Adrenal gland (tissue), 12 donors: ENCODE results near the gene ICAM5. TPM values are rescaled to one million over a fixed set of nuclear protein-coding genes. Genes with fewer than 3 reads are reported as not detected.

Experiments
- DNase-seq, 7 donors: peaks; one replicate each; pipeline ENCODE4 v3.0.0-alpha.2; 2019 to 2020
- H3K27ac ChIP-seq, 5 donors: fragments of 200-600 bp; sonication (generic) in 4 of 5; 1 replicate in 3 of 5; 2 replicates in 2 of 5; pipeline versions ENCODE4 v1.5.1 to v1.8.0; 2016 to 2020; ENCODE audit warnings: mild to moderate bottlenecking in 1 of 5
- H3K27me3 ChIP-seq: fragments of 200-600 bp; 2 replicates; pipeline ENCODE4 v1.8.0; 2021
- H3K36me3 ChIP-seq, 2 donors: fragments of 200-600 bp; replicated peaks in 1 of 2; 1 replicate in 1 of 2; 2 replicates in 1 of 2; pipeline versions ENCODE4 v1.5.1 to v1.8.0; 2018 to 2022
- H3K4me1 ChIP-seq, 2 donors: fragments of 200-600 bp; replicated peaks in 1 of 2; 1 replicate in 1 of 2; 2 replicates in 1 of 2; pipeline versions ENCODE4 v1.5.1 to v1.8.0; 2018 to 2021
- H3K4me3 ChIP-seq, 4 donors: fragments of 200-600 bp; sonication (generic) in 3 of 4; one replicate each; pipeline ENCODE4 v1.5.1; 2016 to 2018
- H3K9me3 ChIP-seq, 3 donors: fragments of 200-600 bp; sonication (generic) in 1 of 3; replicated peaks in 1 of 3; 1 replicate in 2 of 3; 2 replicates in 1 of 3; pipeline versions ENCODE4 v1.5.1 to v1.8.0; 2016 to 2021
- CTCF ChIP-seq, 6 experiments: fragments of 450-650 bp in 4 of 6; fragments of 200-600 bp in 2 of 6; sonication (generic) in 1 of 6; IDR thresholded peaks; 1 replicate in 5 of 6; 2 replicates in 1 of 6; pipeline versions ENCODE4 v1.5.1 to v1.8.0; 2016 to 2021; ENCODE audit warnings: antibody characterized with exemption in 6 of 6, mild to moderate bottlenecking in 2 of 6, moderate library complexity in 1 of 6
- POLR2A ChIP-seq, 2 donors: fragments of 450-650 bp; IDR thresholded peaks; one replicate each; pipeline ENCODE4 v1.6.1; 2017; ENCODE audit warnings: antibody characterized with exemption in 2 of 2, mild to moderate bottlenecking in 2 of 2, moderate library complexity in 1 of 2
- WGBS, 4 donors: extraction: QIAGEN DNeasy Blood & Tissue Kit in 2 of 4; methylation state at CpG; one replicate each; pipeline versions ENCODE4 v1.1.5 to v1.1.7; 2013 to 2017; 5-methylcytosine and 5-hydroxymethylcytosine counted together
- intact Hi-C, 2 donors: fragments of 100-400 bp; cut with DNase I; formaldehyde crosslinking; loops; one replicate each; pipeline versions ENCODE4 v1.14.1 to v1.15.0; 2022 to 2023
- polyA plus RNA-seq, 3 donors: library from polyadenylated mRNA; stranded (reverse); fragments of 200-250 nt in 2 of 3; fragments of 350-450 nt in 1 of 3; fragmentation: Illumina TruSeq in 1 of 3; extraction: RNeasy Lipid Tissue Mini Kit (QIAGEN cat#74804) in 1 of 3; gene quantifications; one replicate each; pipeline ENCODE4 v1.2.3, GENCODE V29; 2013 to 2014
- total RNA-seq, 9 donors: library from RNA; depleted of rRNA in 4 of 9; stranded (reverse); fragments of >200 nt in 4 of 9; fragments of 120-200 nt in 1 of 9; fragmentation: NEBNext Ultra II Directional in 1 of 9; extraction: Animal tissue kit (Norgen Biotek cat#: 25700) in 1 of 9; gene quantifications; one replicate each; pipeline versions ENCODE4 v1.1.0 to v1.2.4, GENCODE V29; 2013 to 2023
- donor health status: healthy with polysubstance abuse.
- donor health status: Bipolar disorder and iron deficiency.
- donor health status: DM: yes; HTN: yes; CAD: no.
- donor health status: DM: no; HTN: no; CAD: no.
- donor health status: DM: no; HTN: no; CAD: no.
- donor health status: DM: yes; HTN: yes; CAD: no.

The ICAM5 gene
- total and polyA plus RNA-seq, 12 donors, result 0.06 to 2.2 (median 0.49) TPM; not detected in 3

GRCh38 chr19:10321874-10322835 lies 32.4 kb downstream of the ICAM5 start:
- TF ChIP-seq POLR2A (IDR thresholded peaks at IDR 0.05), result no peak
- no peak for TF ChIP-seq CTCF (IDR thresholded peaks at IDR 0.05)
- WGBS, 4 donors, result 95 to 96% (median 96%) methylated on average over 9 to 19 of the region's 19 CpGs
- no peaks in the 10 kb centered on the region for H3K4me1 ChIP-seq
- H3K27me3 ChIP-seq, result no peaks in the 10 kb centered on the region
- no peak overlapping the region for H3K4me3 ChIP-seq
- H3K36me3 ChIP-seq, result peaks cover 0 to 92% of the 10 kb centered on the region in 2 donors
- H3K27ac ChIP-seq, result no peak overlapping the region
- no peak for DNase-seq
- no peaks in the 10 kb centered on the region for H3K9me3 ChIP-seq
- intact Hi-C loops, result no loop called here

- DNase-seq, result no peak
- intact Hi-C loops, result no loop called here
- Histone ChIP-seq H3K27ac (no peak overlapping the region), H3K9me3 (no peaks in the 10 kb centered on the region), H3K4me3 (no peak overlapping the region), H3K36me3 (peaks cover 0 to 93% of the 10 kb centered on the region in 2 donors), H3K4me1 (no peaks in the 10 kb centered on the region), H3K27me3 (no peaks in the 10 kb centered on the region)
- 83 to 89% (median 88%) methylated on average over 8 of the region's 8 CpGs for WGBS, 4 donors
- TF ChIP-seq CTCF (IDR thresholded peaks at IDR 0.05) (no peak), POLR2A (IDR thresholded peaks at IDR 0.05) (no peak)
These were observed 36.0 kb downstream of the ICAM5 start for GRCh38 chr19:10325732-10326131.

- WGBS, 4 donors, result 89 to 92% (median 91%) methylated on average over 6 to 7 of the region's 7 CpGs
- Histone ChIP-seq H3K4me3 (no peak overlapping the region), H3K27me3 (no peaks in the 10 kb centered on the region), H3K9me3 (no peaks in the 10 kb centered on the region), H3K36me3 (peaks cover 0 to 73% of the 10 kb centered on the region in 2 donors), H3K27ac (no peak overlapping the region), H3K4me1 (peaks cover 5 to 11% of the 10 kb centered on the region in 2 donors)
- DNase-seq, result no peak
- TF ChIP-seq POLR2A (IDR thresholded peaks at IDR 0.05), result no peak
- intact Hi-C loops, result no loop called here
These were observed 38.0 kb downstream of the ICAM5 start for GRCh38 chr19:10327793-10328192.

GRCh38 chr19:10328558-10329429 lies 39.0 kb downstream of the ICAM5 start:
- Histone ChIP-seq H3K27ac (no peak overlapping the region), H3K36me3 (peaks cover 0 to 63% of the 10 kb centered on the region in 2 donors), H3K9me3 (no peaks in the 10 kb centered on the region), H3K4me1 (peaks cover 7 to 11% of the 10 kb centered on the region in 2 donors), H3K27me3 (no peaks in the 10 kb centered on the region), H3K4me3 (no peak overlapping the region)
- TF ChIP-seq CTCF (IDR thresholded peaks at IDR 0.05), result no peak
- TF ChIP-seq POLR2A (IDR thresholded peaks at IDR 0.05), result no peak
- WGBS, 4 donors, result 93 to 97% (median 94%) methylated on average over 17 to 41 of the region's 41 CpGs
- intact Hi-C loops, result no loop called here
- DNase-seq, result no peak
